ENCODE data around the gene FAM131B.
A peak's percentile ranks its signal among the peaks of the same experiment; 100 is the strongest.
"Not testable (repeated sequence)": the region's sequence is repeated elsewhere in the genome, so short reads cannot be mapped to it uniquely, and the experiment has no call there.

FAM131B gene

DNA sequence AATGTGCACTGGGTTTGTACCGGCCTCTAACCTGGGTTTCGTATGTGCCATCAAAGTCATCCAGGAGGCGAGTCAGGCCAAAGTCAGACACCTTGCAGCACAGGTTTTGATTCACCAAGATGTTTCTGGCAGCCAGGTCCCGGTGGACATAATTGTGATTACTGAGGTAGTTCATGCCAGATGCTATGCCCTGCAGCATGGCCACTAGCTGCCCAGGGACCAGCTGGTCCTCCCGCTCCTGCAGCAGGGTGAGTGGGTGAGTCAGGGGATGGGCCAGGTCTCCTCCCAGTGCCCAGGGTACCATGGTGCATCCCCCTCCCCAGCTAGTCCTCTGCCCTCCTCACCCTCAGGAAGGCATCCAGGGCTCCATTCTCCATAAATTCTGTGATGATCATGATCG lies 32.3 kb upstream of the FAM131B start:
- Histone ChIP-seq H3K27me3 (ENCODE audit: control insufficient read depth in 1 of 2, insufficient read depth in 2 of 2, low read length in 2 of 2) (no peaks in the 10 kb centered on the region), H3K4me3 (ENCODE audit: low read depth in 1 of 2, low read length in 2 of 2) (no peak overlapping the region), H3K36me3 (ENCODE audit: control insufficient read depth in 1 of 2, insufficient read depth in 2 of 2, low read length in 2 of 2) (peaks cover 48 to 78% of the 10 kb centered on the region in 2 donors), H3K9me3 (ENCODE audit: control insufficient read depth in 1 of 2, low read length in 2 of 2) (no peaks in the 10 kb centered on the region), H3K4me1 (ENCODE audit: control insufficient read depth in 1 of 2, insufficient read depth in 2 of 2, low read length in 2 of 2) (peaks cover 33 to 39% of the 10 kb centered on the region in 2 donors), H3K9ac (ENCODE audit: low read depth in 1 of 2, low read length in 2 of 2) (no peak overlapping the region), H3K27ac (ENCODE audit: low read depth, low read length) (no peak overlapping the region)

DNA sequence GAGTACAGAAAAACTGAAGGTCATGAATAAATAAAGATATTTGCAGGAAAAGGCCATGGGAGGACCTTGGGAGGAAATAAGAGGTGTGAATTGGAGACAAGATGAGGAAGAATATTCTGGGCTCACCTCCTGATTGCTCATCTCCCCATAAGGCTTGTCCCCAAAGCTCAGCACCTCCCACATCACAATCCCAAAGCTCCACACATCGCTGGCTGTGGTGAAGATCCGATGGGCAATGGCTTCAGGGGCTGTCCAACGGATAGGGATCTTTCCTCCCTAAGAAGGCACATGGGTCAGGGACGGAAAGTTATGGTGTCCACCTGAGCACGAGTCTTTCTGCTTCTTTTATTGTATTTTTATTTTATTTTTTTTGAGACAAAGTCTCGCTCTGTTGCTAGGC lies 31.6 kb upstream of the FAM131B start:
- Histone ChIP-seq H3K4me1 (ENCODE audit: control insufficient read depth in 1 of 2, insufficient read depth in 2 of 2, low read length in 2 of 2) (peaks cover 33 to 39% of the 10 kb centered on the region in 2 donors), H3K4me3 (ENCODE audit: low read depth in 1 of 2, low read length in 2 of 2) (no peak overlapping the region), H3K27ac (ENCODE audit: low read depth, low read length) (no peak overlapping the region), H3K9me3 (ENCODE audit: control insufficient read depth in 1 of 2, low read length in 2 of 2) (no peaks in the 10 kb centered on the region), H3K9ac (ENCODE audit: low read depth in 1 of 2, low read length in 2 of 2) (no peak overlapping the region), H3K36me3 (ENCODE audit: control insufficient read depth in 1 of 2, insufficient read depth in 2 of 2, low read length in 2 of 2) (peaks cover 48 to 78% of the 10 kb centered on the region in 2 donors), H3K27me3 (ENCODE audit: control insufficient read depth in 1 of 2, insufficient read depth in 2 of 2, low read length in 2 of 2) (no peaks in the 10 kb centered on the region)

DNA sequence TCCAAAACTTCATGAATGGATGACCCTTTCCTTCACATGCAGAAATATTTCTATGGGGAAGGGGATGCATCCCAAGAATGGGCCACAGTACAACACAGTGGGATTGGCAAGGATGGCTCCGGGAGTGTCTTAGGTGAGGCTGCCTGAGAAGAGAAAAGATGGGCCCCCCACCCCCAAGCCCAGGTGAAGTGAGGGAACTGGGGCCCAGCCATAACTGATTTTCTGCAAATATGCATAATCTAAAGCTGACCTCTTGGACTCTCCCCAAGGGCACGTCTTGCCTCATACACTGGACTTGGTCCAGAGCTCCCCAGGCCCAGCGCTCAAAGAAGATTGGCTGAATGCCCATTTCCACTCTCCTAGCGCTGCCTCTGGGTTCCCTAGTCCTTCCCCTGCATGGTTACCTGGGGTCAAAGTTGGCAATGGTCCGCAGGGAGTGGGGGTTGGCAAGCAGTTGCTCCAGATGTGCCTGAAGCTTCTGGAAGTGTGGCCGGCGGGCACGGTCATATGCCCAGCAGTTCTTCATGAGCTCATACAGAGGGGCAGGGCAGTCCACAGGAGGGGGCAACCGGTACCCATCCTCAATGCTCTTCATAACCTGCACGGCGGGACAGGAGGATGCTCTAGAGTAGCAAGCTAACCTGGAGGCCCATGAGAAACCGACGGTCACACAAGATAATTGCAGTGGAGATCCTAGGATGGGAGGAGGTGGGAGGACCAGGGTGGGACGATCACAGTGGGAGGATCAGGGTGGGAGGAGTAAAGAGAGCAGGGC lies 30.9 kb upstream of the FAM131B start:
- Histone ChIP-seq H3K9me3 (ENCODE audit: control insufficient read depth in 1 of 2, low read length in 2 of 2) (no peaks in the 10 kb centered on the region), H3K4me3 (ENCODE audit: low read depth in 1 of 2, low read length in 2 of 2) (no peak overlapping the region), H3K9ac (ENCODE audit: low read depth in 1 of 2, low read length in 2 of 2) (no peak overlapping the region), H3K36me3 (ENCODE audit: control insufficient read depth in 1 of 2, insufficient read depth in 2 of 2, low read length in 2 of 2) (peaks cover 46 to 83% of the 10 kb centered on the region in 2 donors), H3K27me3 (ENCODE audit: control insufficient read depth in 1 of 2, insufficient read depth in 2 of 2, low read length in 2 of 2) (no peaks in the 10 kb centered on the region), H3K4me1 (ENCODE audit: control insufficient read depth in 1 of 2, insufficient read depth in 2 of 2, low read length in 2 of 2) (peaks cover 33 to 39% of the 10 kb centered on the region in 2 donors), H3K27ac (ENCODE audit: low read depth, low read length) (no peak overlapping the region)

DNA sequence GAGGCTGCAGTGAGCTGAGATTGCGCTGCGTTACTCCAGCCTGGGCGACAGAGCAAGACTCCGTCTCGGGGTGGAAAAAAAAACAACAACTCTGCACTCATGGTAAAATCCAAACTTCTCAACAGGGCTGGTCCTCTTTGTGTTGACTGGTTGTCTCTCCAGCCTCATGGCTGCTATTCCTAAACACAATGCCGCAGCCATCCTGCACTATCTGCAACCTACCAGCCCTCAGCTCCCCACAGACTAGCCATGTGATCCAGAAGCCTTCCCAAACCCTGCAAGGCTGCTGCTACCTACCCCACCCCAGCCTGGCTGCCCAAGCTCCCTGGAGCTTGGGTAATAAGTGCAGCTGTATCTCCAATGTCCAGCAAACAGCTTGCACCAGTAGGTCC lies 30.4 kb upstream of the FAM131B start:
- no peaks in the 10 kb centered on the region for H3K27me3 ChIP-seq (ENCODE audit: control insufficient read depth in 1 of 2, insufficient read depth in 2 of 2, low read length in 2 of 2)
- peaks cover 33 to 39% of the 10 kb centered on the region in 2 donors for H3K4me1 ChIP-seq (ENCODE audit: control insufficient read depth in 1 of 2, insufficient read depth in 2 of 2, low read length in 2 of 2)
- H3K27ac ChIP-seq (ENCODE audit: low read depth, low read length): no peak overlapping the region
- H3K9ac ChIP-seq (ENCODE audit: low read depth in 1 of 2, low read length in 2 of 2): no peak overlapping the region
- no peak overlapping the region for H3K4me3 ChIP-seq (ENCODE audit: low read depth in 1 of 2, low read length in 2 of 2)
- H3K36me3 ChIP-seq (ENCODE audit: control insufficient read depth in 1 of 2, insufficient read depth in 2 of 2, low read length in 2 of 2): peaks cover 41 to 80% of the 10 kb centered on the region in 2 donors
- no peaks in the 10 kb centered on the region for H3K9me3 ChIP-seq (ENCODE audit: control insufficient read depth in 1 of 2, low read length in 2 of 2)

DNA sequence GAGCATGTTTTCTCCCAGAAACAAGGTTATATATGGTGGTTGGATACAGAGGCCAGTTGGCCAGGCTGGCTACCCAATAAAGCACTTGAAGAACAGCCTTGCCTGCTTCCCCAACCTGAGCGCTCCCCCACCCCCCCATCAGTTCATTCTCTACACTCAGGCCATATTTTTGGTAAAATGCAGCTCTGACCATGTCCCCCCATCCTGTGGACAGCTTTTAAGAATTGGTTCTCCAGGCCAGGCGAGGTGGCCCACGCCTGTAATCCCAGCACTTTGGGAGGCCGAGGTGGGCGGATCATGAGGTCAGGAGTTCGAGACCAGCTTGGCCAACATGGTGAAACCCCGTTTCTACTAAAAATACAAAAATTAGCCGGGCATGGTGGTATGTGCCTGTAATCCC lies 29.9 kb upstream of the FAM131B start:
- not testable (repeated sequence) for H3K27me3 ChIP-seq (ENCODE audit: control insufficient read depth in 1 of 2, insufficient read depth in 2 of 2, low read length in 2 of 2); H3K4me3 ChIP-seq (ENCODE audit: low read depth in 1 of 2, low read length in 2 of 2); H3K9me3 ChIP-seq (ENCODE audit: control insufficient read depth in 1 of 2, low read length in 2 of 2); H3K9ac ChIP-seq (ENCODE audit: low read depth in 1 of 2, low read length in 2 of 2)
- peaks cover 39 to 79% of the 10 kb centered on the region in 2 donors for H3K36me3 ChIP-seq (ENCODE audit: control insufficient read depth in 1 of 2, insufficient read depth in 2 of 2, low read length in 2 of 2)
- H3K27ac ChIP-seq (ENCODE audit: low read depth, low read length): peak overlapping the region; percentile 81
- H3K4me1 ChIP-seq (ENCODE audit: control insufficient read depth in 1 of 2, insufficient read depth in 2 of 2, low read length in 2 of 2): peaks cover 36 to 42% of the 10 kb centered on the region in 2 donors

DNA sequence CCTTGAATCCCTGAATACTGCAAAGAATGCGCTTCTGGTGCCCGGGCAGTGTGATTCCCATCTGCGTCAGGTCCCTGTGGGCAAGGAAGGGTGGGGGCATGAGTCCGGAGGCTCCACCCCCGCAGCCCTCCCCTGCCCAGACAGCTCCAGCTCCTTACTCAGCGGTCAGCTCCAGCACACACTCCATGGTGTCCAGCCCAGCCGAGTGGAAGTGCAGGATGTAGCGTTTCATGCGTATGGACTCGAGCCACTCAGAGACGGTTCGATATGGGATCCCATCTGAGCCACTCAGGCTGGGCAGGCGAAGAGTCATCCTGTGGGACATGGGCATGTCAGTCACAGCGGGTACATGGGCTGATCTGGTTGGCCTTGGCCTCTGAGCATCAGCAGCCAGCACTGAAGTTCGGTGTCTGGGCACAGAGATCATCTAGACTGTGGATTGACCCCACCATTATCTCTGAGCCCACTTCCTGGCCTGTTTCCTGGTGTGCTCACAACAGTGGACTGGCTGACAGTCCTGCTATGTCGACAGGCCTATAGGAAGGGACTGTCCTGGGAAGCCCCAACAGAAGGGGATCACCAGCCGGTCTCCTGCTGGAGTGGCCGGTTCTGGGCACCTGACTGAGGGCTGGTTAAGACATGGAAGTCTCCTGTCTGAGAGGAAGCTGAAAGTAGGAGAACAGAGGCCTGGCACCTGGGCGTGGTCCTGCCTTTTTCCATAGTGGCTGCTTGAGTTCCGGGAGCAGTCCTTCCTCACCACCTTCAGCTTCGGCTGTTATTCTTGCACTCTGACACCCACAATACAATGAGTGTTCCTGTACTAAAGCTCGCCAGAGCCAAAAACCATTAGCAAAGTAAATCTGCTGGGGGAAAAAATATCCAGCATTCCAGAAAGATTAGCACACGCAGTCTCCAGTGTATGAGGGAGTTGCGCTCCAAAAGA lies 29.2 kb upstream of the FAM131B start:
- Histone ChIP-seq H3K4me1 (ENCODE audit: control insufficient read depth in 1 of 2, insufficient read depth in 2 of 2, low read length in 2 of 2) (peaks cover 43 to 48% of the 10 kb centered on the region in 2 donors), H3K27me3 (ENCODE audit: control insufficient read depth in 1 of 2, insufficient read depth in 2 of 2, low read length in 2 of 2) (no peaks in the 10 kb centered on the region), H3K9ac (ENCODE audit: low read depth in 1 of 2, low read length in 2 of 2) (peak overlapping the region in 1 of 2 donors; percentile 48), H3K36me3 (ENCODE audit: control insufficient read depth in 1 of 2, insufficient read depth in 2 of 2, low read length in 2 of 2) (peaks cover 37 to 72% of the 10 kb centered on the region in 2 donors), H3K4me3 (ENCODE audit: low read depth in 1 of 2, low read length in 2 of 2) (no peak overlapping the region), H3K27ac (ENCODE audit: low read depth, low read length) (peak overlapping the region; percentile 81), H3K9me3 (ENCODE audit: control insufficient read depth in 1 of 2, low read length in 2 of 2) (no peaks in the 10 kb centered on the region)

DNA sequence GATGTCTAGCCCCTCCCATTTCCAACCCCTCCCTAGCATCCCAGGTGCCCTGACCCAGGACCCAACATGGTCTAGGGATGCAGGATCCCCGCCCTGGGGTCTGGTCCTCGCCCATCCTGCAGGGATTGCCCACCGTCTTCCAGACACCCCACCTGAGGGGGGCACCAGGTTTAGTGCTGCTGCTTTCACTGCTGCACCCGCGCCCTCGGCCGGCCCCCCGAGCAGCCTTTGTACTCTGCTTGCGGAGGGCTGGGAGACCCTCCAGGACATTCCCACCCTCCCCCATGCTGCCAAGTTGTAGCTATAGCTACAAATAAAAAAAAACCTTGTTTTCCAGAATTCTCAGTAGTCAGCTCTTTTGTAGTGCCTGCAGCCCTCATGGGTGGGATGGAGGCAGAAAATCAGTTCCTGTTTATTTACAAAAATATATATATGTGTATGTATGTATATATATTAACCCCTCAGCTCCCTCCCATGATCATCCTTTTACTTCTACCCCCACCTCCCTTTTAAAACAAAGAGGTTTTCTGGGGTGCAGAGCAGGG lies 28.3 kb upstream of the FAM131B start:
- Histone ChIP-seq H3K36me3 (ENCODE audit: control insufficient read depth in 1 of 2, insufficient read depth in 2 of 2, low read length in 2 of 2) (peaks cover 34 to 65% of the 10 kb centered on the region in 2 donors), H3K27me3 (ENCODE audit: control insufficient read depth in 1 of 2, insufficient read depth in 2 of 2, low read length in 2 of 2) (no peaks in the 10 kb centered on the region), H3K4me3 (ENCODE audit: low read depth in 1 of 2, low read length in 2 of 2) (no peak overlapping the region), H3K27ac (ENCODE audit: low read depth, low read length) (no peak overlapping the region), H3K9me3 (ENCODE audit: control insufficient read depth in 1 of 2, low read length in 2 of 2) (no peaks in the 10 kb centered on the region), H3K9ac (ENCODE audit: low read depth in 1 of 2, low read length in 2 of 2) (no peak overlapping the region), H3K4me1 (ENCODE audit: control insufficient read depth in 1 of 2, insufficient read depth in 2 of 2, low read length in 2 of 2) (peaks cover 47 to 56% of the 10 kb centered on the region in 2 donors)

DNA sequence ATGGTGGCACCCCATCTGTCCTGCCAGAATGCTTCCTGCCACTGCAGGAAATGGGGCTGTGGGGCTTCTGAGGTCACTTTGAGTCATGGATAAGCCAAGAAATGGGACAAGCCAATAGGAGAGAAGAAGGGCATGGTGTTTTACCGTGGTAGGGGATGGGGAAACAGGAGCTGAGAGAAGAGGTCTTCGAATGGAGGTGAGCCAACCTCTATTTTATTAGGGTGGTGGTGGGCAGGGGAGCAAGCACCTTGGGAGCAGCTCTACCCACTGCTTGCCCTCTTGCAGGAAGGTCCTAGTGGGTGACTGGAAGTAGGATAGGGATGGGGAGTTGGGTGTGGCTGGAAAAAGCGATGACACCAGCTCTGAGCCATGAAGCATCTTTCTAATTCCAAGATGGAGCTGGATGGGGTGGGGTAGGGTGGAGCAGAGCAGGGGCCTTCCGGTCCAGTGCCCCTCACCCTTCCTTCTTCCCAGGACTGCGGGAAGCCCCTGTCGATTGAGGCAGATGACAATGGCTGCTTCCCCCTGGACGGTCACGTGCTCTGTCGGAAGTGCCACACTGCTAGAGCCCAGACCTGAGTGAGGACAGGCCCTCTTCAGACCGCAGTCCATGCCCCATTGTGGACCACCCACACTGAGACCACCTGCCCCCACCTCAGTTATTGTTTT lies 27.7 kb upstream of the FAM131B start:
- Histone ChIP-seq H3K36me3 (ENCODE audit: control insufficient read depth in 1 of 2, insufficient read depth in 2 of 2, low read length in 2 of 2) (peaks cover 32 to 58% of the 10 kb centered on the region in 2 donors), H3K4me1 (ENCODE audit: control insufficient read depth in 1 of 2, insufficient read depth in 2 of 2, low read length in 2 of 2) (peaks cover 45 to 54% of the 10 kb centered on the region in 2 donors), H3K27ac (ENCODE audit: low read depth, low read length) (no peak overlapping the region)

DNA sequence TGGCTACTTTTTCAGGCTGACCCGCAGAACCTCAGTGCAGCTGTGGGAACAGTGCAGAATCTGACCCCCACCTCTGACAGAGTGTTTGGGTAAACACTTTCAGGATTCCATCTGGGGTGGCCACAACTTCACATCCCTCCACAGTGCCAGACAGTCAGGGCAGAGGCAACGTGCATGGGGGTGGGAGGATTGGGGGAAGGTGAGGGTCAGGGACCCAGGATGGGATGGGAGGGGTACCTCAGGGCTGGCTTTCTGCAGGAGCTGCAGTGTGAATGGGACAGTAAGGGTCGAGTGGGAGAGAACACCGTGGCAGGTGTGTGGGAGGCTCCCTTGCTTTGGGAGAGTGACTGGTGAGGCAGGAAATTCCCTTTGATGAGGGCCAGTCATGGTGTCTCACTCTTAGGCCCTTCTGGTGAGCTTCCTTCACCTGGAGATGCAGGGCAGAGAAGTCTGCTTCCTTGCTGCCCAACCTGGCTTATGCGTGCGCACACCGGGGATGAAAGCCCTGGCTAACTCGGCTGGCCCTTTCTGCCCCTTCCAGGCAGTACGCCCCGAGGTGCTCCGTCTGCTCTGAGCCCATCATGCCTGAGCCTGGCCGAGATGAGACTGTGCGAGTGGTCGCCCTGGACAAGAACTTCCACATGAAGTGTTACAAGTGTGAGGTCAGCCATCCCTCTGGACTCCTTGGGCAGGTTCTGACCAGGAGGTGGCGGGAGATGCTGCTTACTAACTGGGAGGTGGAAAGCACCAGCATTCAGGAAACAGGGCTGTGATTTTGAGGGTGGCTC lies 27.0 kb upstream of the FAM131B start:
- Histone ChIP-seq H3K27me3 (ENCODE audit: control insufficient read depth in 1 of 2, insufficient read depth in 2 of 2, low read length in 2 of 2) (no peaks in the 10 kb centered on the region), H3K9me3 (ENCODE audit: control insufficient read depth in 1 of 2, low read length in 2 of 2) (no peaks in the 10 kb centered on the region), H3K36me3 (ENCODE audit: control insufficient read depth in 1 of 2, insufficient read depth in 2 of 2, low read length in 2 of 2) (peaks cover 35 to 51% of the 10 kb centered on the region in 2 donors), H3K9ac (ENCODE audit: low read depth in 1 of 2, low read length in 2 of 2) (no peak overlapping the region), H3K4me3 (ENCODE audit: low read depth in 1 of 2, low read length in 2 of 2) (no peak overlapping the region), H3K27ac (ENCODE audit: low read depth, low read length) (no peak overlapping the region), H3K4me1 (ENCODE audit: control insufficient read depth in 1 of 2, insufficient read depth in 2 of 2, low read length in 2 of 2) (peaks cover 53% of the 10 kb centered on the region in 2 donors)

More for the DNA sequence above, 27.7 kb upstream of the FAM131B start:
- H3K9ac ChIP-seq (ENCODE audit: low read depth in 1 of 2, low read length in 2 of 2): no peak overlapping the region
- H3K27me3 ChIP-seq (ENCODE audit: control insufficient read depth in 1 of 2, insufficient read depth in 2 of 2, low read length in 2 of 2): no peaks in the 10 kb centered on the region
- H3K4me3 ChIP-seq (ENCODE audit: low read depth in 1 of 2, low read length in 2 of 2): no peak overlapping the region
- no peaks in the 10 kb centered on the region for H3K9me3 ChIP-seq (ENCODE audit: control insufficient read depth in 1 of 2, low read length in 2 of 2)

All from duodenal mucosa (tissue), 2 donors.